ENCODE measurements around the gene MAU2. TPM values are rescaled to one million over a fixed set of nuclear protein-coding genes. Genes with fewer than 3 reads are reported as not detected.

Gene MAU2
- total RNA-seq = 100 to 1,000 TPM; 143 to 151 TPM
- 77.2 TPM for polyA plus RNA-seq (ENCODE audit: insufficient read depth, low read depth, low replicate concordance)
- long read RNA-seq, donor 1, partial matches to known transcripts = 5 of 11 reads
- long read RNA-seq, donor 1, other reads (novel, unspliced or antisense) = 5 of 11 reads
- long read RNA-seq, donor 2, partial matches to known transcripts = 0 of 1 reads
- long read RNA-seq, donor 2, other reads (novel, unspliced or antisense) = 0 of 1 reads

GRCh38 chr19:19320361-19321140 is at the start of gene MAU2, which contains the start of gene SUGP1:
Gene MAU2 (plus strand): TSS chr19:19320829. CDS start chr19:19320860, 31 bp downstream.
Gene SUGP1 (minus strand): TSS chr19:19320509. CDS start chr19:19320496, 13 bp downstream.
- Histone ChIP-seq H3K4me3 (peak within 1 kb of the TSS; percentile 98 to 99), H3K27me3 (no peaks in the 10 kb centered on the region), H3K27ac (peak within 1 kb of the TSS; percentile 90 to 95), H3K9me3 (no peaks in the 10 kb centered on the region), H3K4me1 (peaks cover 19% of the 10 kb centered on the region), H3K36me3 (ENCODE audit: low read depth, missing control alignments) (no peaks in the 10 kb centered on the region)
- intact Hi-C loops (cut with DNase I; ENCODE audit: low total_unique reads) = no loop called here
- TF ChIP-seq POLR2A (IDR thresholded peaks at IDR 0.05) (no peak), CTCF (IDR thresholded peaks at IDR 0.05) (peak in 2 of 3 experiments; percentile 28)
- WGBS, 2 donors = 0% methylated on average over 46 to 65 of the region's 67 CpGs
- DNase-seq = peak; percentile 96

GRCh38 chr19:19271828-19272599 is 48.6 kb upstream of the MAU2 start:
- H3K27ac ChIP-seq = no peak overlapping the region
- H3K4me3 ChIP-seq = no peak overlapping the region
- DNase-seq = no peak
- TF ChIP-seq CTCF (IDR thresholded peaks at IDR 0.05) (no peak), POLR2A (IDR thresholded peaks at IDR 0.05) (no peak)
- no peaks in the 10 kb centered on the region for H3K27me3 ChIP-seq
- no peaks in the 10 kb centered on the region for H3K36me3 ChIP-seq (ENCODE audit: low read depth, missing control alignments)
- intact Hi-C loops (cut with DNase I; ENCODE audit: low total_unique reads) = no loop called here
- WGBS, 2 donors = 89 to 90% methylated on average over 8 of the region's 8 CpGs
- no peaks in the 10 kb centered on the region for H3K9me3 ChIP-seq
- H3K4me1 ChIP-seq = no peaks in the 10 kb centered on the region

- H3K4me1 ChIP-seq = no peaks in the 10 kb centered on the region
- intact Hi-C loops (cut with DNase I; ENCODE audit: low total_unique reads) = no loop called here
- H3K9me3 ChIP-seq = no peaks in the 10 kb centered on the region
- H3K4me3 ChIP-seq = no peak overlapping the region
- DNase-seq = no peak
- no peaks in the 10 kb centered on the region for H3K36me3 ChIP-seq (ENCODE audit: low read depth, missing control alignments)
- whole genome bisulfite sequencing, 2 donors = 70 to 84% methylated on average over 8 of the region's 8 CpGs
- H3K27me3 ChIP-seq = no peaks in the 10 kb centered on the region
- no peak overlapping the region for H3K27ac ChIP-seq
- TF ChIP-seq POLR2A (IDR thresholded peaks at IDR 0.05) (no peak), CTCF (IDR thresholded peaks at IDR 0.05) (no peak)
Observed at GRCh38 chr19:19274146-19274545, 46.5 kb upstream of the MAU2 start.

GRCh38 chr19:19274716-19275565 is 45.7 kb upstream of the MAU2 start:
- no peak for TF ChIP-seq CTCF (IDR thresholded peaks at IDR 0.05)
- TF ChIP-seq POLR2A (IDR thresholded peaks at IDR 0.05) = no peak
- 75 to 76% methylated on average over 3 to 9 of the region's 9 CpGs for WGBS, 2 donors
- Histone ChIP-seq H3K36me3 (ENCODE audit: low read depth, missing control alignments) (no peaks in the 10 kb centered on the region), H3K9me3 (no peaks in the 10 kb centered on the region), H3K27me3 (no peaks in the 10 kb centered on the region), H3K4me1 (no peaks in the 10 kb centered on the region), H3K27ac (no peak overlapping the region), H3K4me3 (no peak overlapping the region)
- no peak for DNase-seq
- intact Hi-C loops (cut with DNase I; ENCODE audit: low total_unique reads) = no loop called here

Measured in testis (tissue), 5 donors.